Lower lobe of right lung (tissue), 2 donors: Measurements from ENCODE around the gene NKAIN2. TPM values are rescaled to one million over a fixed set of nuclear protein-coding genes. Genes with fewer than 3 reads are reported as not detected.

Experiments
- ATAC-seq, 2 donors: fragments of 200-7000 bp; cut with Tn5 transposase; one replicate each; pipeline ENCODE4 v1.9.1; 2020 to 2022; ENCODE audit warnings: mild to moderate bottlenecking in 2 of 2, moderate library complexity in 2 of 2
- DNase-seq: peaks from one replicate; pipeline ENCODE4 v3.0.0-alpha.2; 2020
- H3K27ac ChIP-seq: fragments of 200-600 bp; one replicate; pipeline ENCODE4 v1.8.0; 2022
- H3K27me3 ChIP-seq: fragments of 200-600 bp; one replicate; pipeline ENCODE4 v1.8.0; 2022; ENCODE audit warnings: low read depth
- H3K36me3 ChIP-seq: fragments of 200-600 bp; one replicate; pipeline ENCODE4 v1.8.0; 2022; ENCODE audit warnings: mild to moderate bottlenecking
- H3K4me1 ChIP-seq: fragments of 200-600 bp; one replicate; pipeline ENCODE4 v1.8.0; 2022
- H3K4me3 ChIP-seq: fragments of 200-600 bp; one replicate; pipeline ENCODE4 v1.8.0; 2022; ENCODE audit warnings: mild to moderate bottlenecking
- H3K9me3 ChIP-seq: fragments of 200-600 bp; one replicate; pipeline ENCODE4 v1.8.0; 2022
- CTCF ChIP-seq: fragments of 200-600 bp; IDR thresholded peaks from one replicate; pipeline ENCODE4 v1.8.0; 2022; ENCODE audit warnings: antibody characterized with exemption, mild to moderate bottlenecking
- intact Hi-C: fragments of 100-400 bp; cut with DNase I; formaldehyde crosslinking; loops from one replicate; pipeline ENCODE4 v1.11.0; 2022
- total RNA-seq: library from RNA; stranded (reverse); fragmentation: NEBNext Ultra II Directional; extraction: Animal tissue kit (Norgen Biotek cat#: 25700); gene quantifications from one replicate; pipeline ENCODE4 v1.2.1, GENCODE V29; 2021
- donor health status: DM: no; HTN: yes; CAD: no; lungs with severe emphysema.

The NKAIN2 gene
- total RNA-seq, 1 donor from 2014 or later: 0.12 TPM

- no peak for DNase-seq
- Histone ChIP-seq H3K4me3 (no peak overlapping the region), H3K4me1 (no peaks in the 10 kb centered on the region), H3K27me3 (no peaks in the 10 kb centered on the region), H3K27ac (no peak overlapping the region), H3K36me3 (no peaks in the 10 kb centered on the region), H3K9me3 (no peaks in the 10 kb centered on the region)
- intact Hi-C loops: no loop called here
- ATAC-seq: no peak
- no peak for TF ChIP-seq CTCF
These were observed 190.5 kb downstream of the NKAIN2 start for GRCh38 chr6:123994168-123994567.

- Histone ChIP-seq H3K4me3 (no peak overlapping the region), H3K36me3 (no peaks in the 10 kb centered on the region), H3K4me1 (no peaks in the 10 kb centered on the region), H3K27ac (no peak overlapping the region), H3K27me3 (no peaks in the 10 kb centered on the region), H3K9me3 (no peaks in the 10 kb centered on the region)
- intact Hi-C loops: no loop called here
- DNase-seq (no peak), ATAC-seq (no peak)
- no peak for TF ChIP-seq CTCF
These were observed 191.4 kb downstream of the NKAIN2 start for GRCh38 chr6:123994891-123995635.

GRCh38 chr6:123997223-123997622, 193.6 kb downstream of the NKAIN2 start:
- DNase-seq (no peak), ATAC-seq (no peak)
- no peaks in the 10 kb centered on the region for H3K36me3 ChIP-seq
- H3K4me3 ChIP-seq: no peak overlapping the region
- no peaks in the 10 kb centered on the region for H3K9me3 ChIP-seq
- H3K27me3 ChIP-seq: no peaks in the 10 kb centered on the region
- no peak overlapping the region for H3K27ac ChIP-seq
- TF ChIP-seq CTCF: no peak
- intact Hi-C loops: no loop called here
- no peaks in the 10 kb centered on the region for H3K4me1 ChIP-seq

- no peaks in the 10 kb centered on the region for H3K36me3 ChIP-seq
- no peak for TF ChIP-seq CTCF
- no peaks in the 10 kb centered on the region for H3K27me3 ChIP-seq
- intact Hi-C loops: no loop called here
- no peaks in the 10 kb centered on the region for H3K9me3 ChIP-seq
- DNase-seq (no peak), ATAC-seq (no peak)
- no peak overlapping the region for H3K4me3 ChIP-seq
- H3K27ac ChIP-seq: no peak overlapping the region
- no peaks in the 10 kb centered on the region for H3K4me1 ChIP-seq
These were observed 198.9 kb downstream of the NKAIN2 start for GRCh38 chr6:124002377-124003081.

GRCh38 chr6:124007266-124007665, 203.6 kb downstream of the NKAIN2 start:
- no peaks in the 10 kb centered on the region for H3K27me3 ChIP-seq
- H3K36me3 ChIP-seq: no peaks in the 10 kb centered on the region
- H3K9me3 ChIP-seq: no peaks in the 10 kb centered on the region
- H3K4me1 ChIP-seq: no peaks in the 10 kb centered on the region
- no peak for TF ChIP-seq CTCF
- no peak overlapping the region for H3K4me3 ChIP-seq
- ATAC-seq (no peak), DNase-seq (no peak)
- intact Hi-C loops: no loop called here
- H3K27ac ChIP-seq: no peak overlapping the region
